Stimulated activated naive CD8-positive, alpha-beta T cell treated with anti-CD3 and anti-CD28 coated beads, Interleukin-15, Interleukin-2, amounts not matched to agents 100 ng/mL and 50 ng/mL, for 24 hours (primary cell): ENCODE data around the gene RIMS1.

Experiments
- H3K27ac Mint-ChIP-seq: one replicate; pipeline ENCODE4 v1.8.0; 2021; ENCODE audit warnings: mild to moderate bottlenecking, mixed read lengths
- H3K27me3 Mint-ChIP-seq: one replicate; pipeline ENCODE4 v1.8.0; 2021; ENCODE audit warnings: mixed read lengths
- H3K36me3 Mint-ChIP-seq: one replicate; pipeline ENCODE4 v1.8.0; 2021; ENCODE audit warnings: low read depth, mixed read lengths
- H3K4me1 Mint-ChIP-seq: one replicate; pipeline ENCODE4 v1.8.0; 2021; ENCODE audit warnings: low read depth, mixed read lengths
- H3K4me3 Mint-ChIP-seq: one replicate; pipeline ENCODE4 v1.8.0; 2021; ENCODE audit warnings: mild to moderate bottlenecking, mixed read lengths
- H3K9me3 Mint-ChIP-seq: one replicate; pipeline ENCODE4 v1.8.0; 2021; ENCODE audit warnings: mixed read lengths

Gene RIMS1

DNA sequence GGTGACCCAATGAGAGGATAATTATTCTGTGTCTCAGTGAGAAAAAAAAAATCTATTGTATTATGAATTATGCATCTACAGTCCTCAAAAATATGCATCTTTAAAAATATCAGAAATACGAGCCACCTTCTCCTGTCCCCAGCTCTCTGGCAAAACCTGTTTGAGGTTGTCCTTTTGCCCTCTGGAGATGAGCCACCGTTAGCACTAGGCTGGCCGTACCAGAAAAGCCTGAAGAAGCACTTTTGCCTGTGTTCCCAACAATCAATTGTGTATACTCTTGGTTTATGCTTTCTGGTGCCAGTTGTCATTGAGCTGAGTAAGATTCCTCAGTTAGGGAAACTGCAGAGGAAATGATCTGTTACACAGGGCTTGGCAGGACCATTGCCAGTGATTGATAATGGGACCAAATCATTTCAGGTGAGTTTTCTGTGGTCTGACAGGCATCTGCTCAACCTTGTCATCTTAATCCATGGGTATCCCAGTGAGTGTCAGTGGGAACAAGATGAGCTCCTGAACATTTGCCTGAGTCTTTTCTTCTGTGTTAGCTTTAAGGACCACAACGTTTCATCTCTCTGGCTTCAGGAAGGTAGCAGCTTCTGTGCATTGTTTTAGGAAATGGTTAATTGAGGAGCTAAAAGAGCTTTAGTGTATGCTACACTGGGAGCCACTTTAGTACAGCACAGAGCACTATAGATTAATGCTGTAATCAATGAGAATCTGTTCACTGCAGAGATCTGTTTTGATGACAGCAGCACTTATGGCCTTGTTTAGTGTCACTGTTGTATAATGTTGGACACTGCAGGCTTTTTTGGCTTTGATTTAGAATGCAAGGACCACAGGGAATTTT is 330.1 kb downstream of the RIMS1 start:
- no peaks in the 10 kb centered on the region for H3K27me3 Mint-ChIP-seq
- H3K9me3 Mint-ChIP-seq: no peaks in the 10 kb centered on the region
- H3K27ac Mint-ChIP-seq: no peak overlapping the region
- no peaks in the 10 kb centered on the region for H3K36me3 Mint-ChIP-seq
- no peak overlapping the region for H3K4me3 Mint-ChIP-seq
- no peaks in the 10 kb centered on the region for H3K4me1 Mint-ChIP-seq

DNA sequence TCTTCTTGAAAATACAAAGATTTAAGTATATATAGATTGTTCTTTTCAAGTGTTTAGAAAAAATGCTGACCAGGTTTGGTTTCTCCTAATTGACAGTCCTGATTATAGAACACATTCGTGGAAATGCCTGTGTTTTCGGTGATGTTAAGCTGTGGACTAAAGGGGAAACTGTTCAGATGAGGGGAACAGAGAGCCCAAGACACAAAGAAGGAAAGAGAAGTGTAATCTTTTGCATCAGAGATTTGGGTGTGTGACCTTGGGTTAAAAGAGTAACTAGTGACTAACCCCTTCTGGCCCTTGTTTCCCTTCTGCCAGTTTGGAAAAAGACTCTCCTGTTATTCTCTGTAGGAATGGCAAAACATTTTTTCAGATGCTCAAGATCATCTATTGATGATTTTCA is 331.3 kb downstream of the RIMS1 start:
- no peak overlapping the region for H3K4me3 Mint-ChIP-seq
- H3K4me1 Mint-ChIP-seq: no peaks in the 10 kb centered on the region
- H3K36me3 Mint-ChIP-seq: no peaks in the 10 kb centered on the region
- H3K27ac Mint-ChIP-seq: no peak overlapping the region
- no peaks in the 10 kb centered on the region for H3K27me3 Mint-ChIP-seq
- H3K9me3 Mint-ChIP-seq: no peaks in the 10 kb centered on the region

DNA sequence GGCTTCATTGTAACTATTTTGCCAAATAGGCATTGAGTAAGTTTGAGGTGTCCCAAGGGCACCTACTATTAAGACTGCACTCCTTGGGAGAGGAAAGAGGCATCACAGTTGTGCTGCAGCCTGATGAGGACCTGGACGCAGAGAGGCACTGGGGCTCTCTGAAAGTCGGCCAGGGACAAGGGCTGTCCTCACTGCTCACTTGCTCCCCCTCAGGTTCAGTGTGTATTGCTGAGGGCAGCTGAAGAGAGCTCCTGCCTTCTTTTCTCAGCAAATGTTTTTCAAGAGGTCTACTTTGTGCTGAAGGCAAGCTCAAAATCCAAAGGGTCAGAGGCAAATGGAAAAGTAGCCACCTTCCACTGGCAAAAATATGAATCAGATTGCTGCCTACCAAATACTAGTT is 331.8 kb downstream of the RIMS1 start:
- no peaks in the 10 kb centered on the region for H3K27me3 Mint-ChIP-seq
- no peak overlapping the region for H3K27ac Mint-ChIP-seq
- H3K9me3 Mint-ChIP-seq: no peaks in the 10 kb centered on the region
- no peaks in the 10 kb centered on the region for H3K4me1 Mint-ChIP-seq
- H3K36me3 Mint-ChIP-seq: no peaks in the 10 kb centered on the region
- no peak overlapping the region for H3K4me3 Mint-ChIP-seq

DNA sequence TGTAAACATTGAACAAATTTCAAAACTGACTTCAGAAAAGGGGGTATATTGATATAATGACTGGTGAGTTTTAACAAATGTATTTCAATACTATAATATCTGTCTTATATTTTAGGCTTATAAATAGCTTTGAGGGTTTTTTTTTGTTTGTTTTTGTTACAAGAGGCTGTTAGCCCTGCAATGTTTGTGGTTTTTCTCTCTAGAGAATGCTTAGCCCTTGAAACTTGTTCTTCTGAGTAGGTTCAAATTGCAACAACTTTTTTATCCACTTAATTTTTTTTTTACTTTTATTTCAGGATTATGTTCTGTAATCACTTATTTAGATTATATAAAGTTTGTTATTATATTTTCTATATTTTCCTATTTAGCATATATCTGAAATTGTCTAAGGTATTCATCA is 333.2 kb downstream of the RIMS1 start:
- H3K4me1 Mint-ChIP-seq: no peaks in the 10 kb centered on the region
- H3K27ac Mint-ChIP-seq: no peak overlapping the region
- no peak overlapping the region for H3K4me3 Mint-ChIP-seq
- no peaks in the 10 kb centered on the region for H3K36me3 Mint-ChIP-seq
- H3K9me3 Mint-ChIP-seq: no peaks in the 10 kb centered on the region
- no peaks in the 10 kb centered on the region for H3K27me3 Mint-ChIP-seq

DNA sequence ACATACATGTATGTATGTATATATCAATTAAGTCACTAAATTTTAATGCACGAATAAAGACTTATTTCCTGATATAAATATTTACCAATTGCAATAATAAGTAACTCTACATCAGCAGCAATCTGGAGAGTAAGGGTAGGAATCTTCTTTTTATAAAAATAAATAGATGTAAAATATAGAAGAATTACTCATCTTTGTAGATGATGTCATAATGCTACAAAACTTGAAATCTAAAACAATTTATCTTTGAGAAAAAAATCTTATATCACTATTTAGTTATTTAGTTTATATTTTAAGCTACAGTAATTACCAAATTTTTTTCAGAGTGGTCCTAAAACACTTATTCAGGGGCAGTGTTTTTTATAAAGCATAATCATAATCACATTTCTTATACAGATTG is 351.7 kb downstream of the RIMS1 start:
- no peaks in the 10 kb centered on the region for H3K36me3 Mint-ChIP-seq
- no peak overlapping the region for H3K4me3 Mint-ChIP-seq
- H3K27ac Mint-ChIP-seq: no peak overlapping the region
- no peaks in the 10 kb centered on the region for H3K9me3 Mint-ChIP-seq
- no peaks in the 10 kb centered on the region for H3K27me3 Mint-ChIP-seq
- no peaks in the 10 kb centered on the region for H3K4me1 Mint-ChIP-seq

DNA sequence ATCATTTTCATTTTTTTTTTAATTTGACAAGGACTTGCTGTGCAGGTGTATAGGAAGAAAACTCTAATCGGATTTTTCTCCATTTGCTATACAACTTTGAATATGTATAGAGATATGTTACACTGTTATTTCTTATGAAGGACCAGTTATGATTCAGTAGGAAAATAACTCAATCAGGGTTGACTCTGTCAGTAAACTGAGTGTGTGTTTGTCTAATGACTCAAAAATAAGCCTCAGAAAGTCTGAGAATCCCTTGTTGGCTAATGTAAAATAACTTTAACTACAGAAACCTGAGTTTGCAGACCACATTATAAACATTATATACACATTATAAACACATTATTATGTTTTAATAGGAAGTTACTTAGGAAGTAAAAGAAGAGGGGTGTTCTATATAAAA is 352.6 kb downstream of the RIMS1 start:
- Mint-ChIP-seq H3K27ac (no peak overlapping the region), H3K9me3 (no peaks in the 10 kb centered on the region), H3K27me3 (no peaks in the 10 kb centered on the region), H3K36me3 (no peaks in the 10 kb centered on the region), H3K4me3 (no peak overlapping the region), H3K4me1 (no peaks in the 10 kb centered on the region)

DNA sequence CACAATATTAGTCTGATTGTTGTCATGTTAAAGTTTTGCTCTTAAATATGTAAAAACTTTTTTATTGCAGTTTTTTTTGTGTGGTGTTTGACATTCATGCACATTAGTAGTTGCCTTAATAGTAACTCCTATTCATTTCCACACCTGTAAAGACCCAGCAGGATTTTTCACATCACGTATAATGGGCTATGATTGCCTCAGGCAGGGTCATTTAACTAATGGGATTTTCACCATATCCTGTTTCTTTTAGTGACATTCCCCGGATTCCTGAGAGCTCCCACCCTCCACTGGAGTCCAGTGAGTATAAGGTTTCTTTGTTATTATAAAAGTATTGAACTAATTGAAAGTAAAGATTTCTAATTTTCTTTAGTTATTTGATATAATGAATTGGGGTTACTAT is 359.2 kb downstream of the RIMS1 start:
- Mint-ChIP-seq H3K27ac (no peak overlapping the region), H3K36me3 (no peaks in the 10 kb centered on the region), H3K9me3 (no peaks in the 10 kb centered on the region), H3K4me1 (no peaks in the 10 kb centered on the region), H3K4me3 (no peak overlapping the region), H3K27me3 (no peaks in the 10 kb centered on the region)

DNA sequence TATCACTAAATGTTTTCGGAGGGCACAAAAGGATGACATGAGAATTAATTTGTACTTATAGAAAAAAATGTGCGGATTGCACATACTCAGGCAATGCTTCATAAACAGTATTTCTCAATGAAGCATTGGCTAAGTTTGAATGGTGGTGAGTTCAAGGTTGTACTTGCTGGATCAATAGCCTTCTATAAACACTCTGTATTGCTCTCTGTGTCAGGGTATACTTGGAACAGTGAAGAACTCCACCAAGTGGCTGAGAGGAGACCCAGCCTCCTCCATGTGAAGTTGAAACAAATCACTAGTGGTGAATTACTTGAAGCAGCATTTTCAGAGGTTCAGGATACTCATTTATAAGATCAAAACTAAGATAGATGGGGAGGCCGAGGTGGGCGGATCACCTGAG is 360.6 kb downstream of the RIMS1 start:
- no peaks in the 10 kb centered on the region for H3K36me3 Mint-ChIP-seq
- no peaks in the 10 kb centered on the region for H3K9me3 Mint-ChIP-seq
- no peaks in the 10 kb centered on the region for H3K27me3 Mint-ChIP-seq
- no peak overlapping the region for H3K27ac Mint-ChIP-seq
- no peak overlapping the region for H3K4me3 Mint-ChIP-seq
- H3K4me1 Mint-ChIP-seq: no peaks in the 10 kb centered on the region

DNA sequence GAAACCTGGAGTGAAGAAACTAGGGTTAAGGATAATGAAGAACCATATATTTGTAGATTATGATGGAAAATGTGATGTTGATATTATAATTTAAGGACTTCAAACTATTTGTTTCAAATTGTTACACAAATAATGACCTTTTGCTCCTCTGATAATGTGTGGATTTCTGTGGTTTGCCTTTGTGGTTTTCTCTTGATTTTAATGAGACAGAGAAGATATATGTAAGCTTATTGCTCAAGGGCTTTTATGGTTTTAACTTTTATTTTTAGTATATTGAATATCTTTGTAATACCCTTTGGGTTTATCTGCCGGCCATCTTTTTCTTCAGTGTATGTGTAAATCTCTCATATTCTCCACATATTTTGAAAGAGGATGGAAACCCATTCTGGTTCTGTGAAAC is 362.3 kb downstream of the RIMS1 start:
- H3K36me3 Mint-ChIP-seq: no peaks in the 10 kb centered on the region
- H3K4me3 Mint-ChIP-seq: no peak overlapping the region
- H3K27me3 Mint-ChIP-seq: no peaks in the 10 kb centered on the region
- no peaks in the 10 kb centered on the region for H3K9me3 Mint-ChIP-seq
- H3K27ac Mint-ChIP-seq: no peak overlapping the region
- no peaks in the 10 kb centered on the region for H3K4me1 Mint-ChIP-seq

DNA sequence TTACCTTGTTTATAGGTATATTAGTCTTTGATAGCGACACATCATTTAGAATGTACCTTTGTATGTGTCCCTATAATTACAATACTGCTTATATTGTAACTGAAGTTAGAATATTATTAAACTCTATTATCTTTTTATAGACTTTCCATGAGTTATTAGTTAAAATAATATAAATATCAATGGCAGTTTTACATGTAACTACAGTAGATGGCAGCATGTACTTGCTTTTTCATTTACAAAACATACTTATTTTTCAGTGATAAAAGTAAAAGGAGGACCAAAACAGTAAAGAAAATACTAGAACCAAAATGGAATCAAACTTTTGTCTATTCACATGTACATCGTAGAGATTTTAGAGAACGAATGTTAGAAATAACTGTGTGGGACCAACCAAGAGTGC is 364.3 kb downstream of the RIMS1 start:
- no peaks in the 10 kb centered on the region for H3K27me3 Mint-ChIP-seq
- no peak overlapping the region for H3K27ac Mint-ChIP-seq
- H3K4me1 Mint-ChIP-seq: no peaks in the 10 kb centered on the region
- no peaks in the 10 kb centered on the region for H3K9me3 Mint-ChIP-seq
- no peak overlapping the region for H3K4me3 Mint-ChIP-seq
- H3K36me3 Mint-ChIP-seq: no peaks in the 10 kb centered on the region

DNA sequence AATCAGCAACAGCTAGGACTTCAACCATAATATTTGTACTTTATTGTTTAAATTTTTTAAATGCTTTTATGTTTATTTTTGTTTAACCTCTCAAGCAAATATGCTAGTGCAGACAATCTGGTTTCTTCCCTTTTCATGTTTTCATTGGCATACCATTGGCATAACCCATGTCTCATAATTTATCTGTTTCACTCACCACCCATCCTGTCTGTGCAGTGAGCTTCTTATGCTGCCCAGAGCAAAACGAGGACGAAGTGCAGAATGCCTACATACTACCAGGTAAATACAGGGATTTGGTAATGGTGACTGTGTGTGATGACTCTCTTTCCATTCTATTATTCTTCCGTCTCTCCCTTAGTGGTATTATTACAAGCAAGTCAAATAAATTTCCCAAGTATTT is 374.1 kb downstream of the RIMS1 start:
- H3K4me1 Mint-ChIP-seq: no peaks in the 10 kb centered on the region
- H3K4me3 Mint-ChIP-seq: no peak overlapping the region

DNA sequence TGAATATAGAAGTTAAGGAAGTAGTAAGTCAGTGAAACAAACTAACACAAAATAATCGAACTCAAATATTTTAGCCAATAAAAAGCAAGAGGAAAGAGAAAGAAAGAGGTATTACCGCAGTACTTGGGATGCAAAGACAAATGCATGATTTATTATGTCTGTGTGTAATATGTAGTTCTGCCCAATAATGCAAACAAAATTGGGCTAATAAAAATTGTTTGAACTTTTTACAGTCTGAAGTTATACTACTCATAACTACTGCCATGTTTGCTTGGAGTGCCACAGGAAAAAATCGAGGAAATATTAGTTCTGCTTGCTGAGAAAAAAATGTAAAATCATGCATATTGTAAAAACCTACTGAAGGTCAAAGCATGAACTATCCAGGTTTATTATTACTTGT is 375.2 kb downstream of the RIMS1 start:
- H3K4me1 Mint-ChIP-seq: no peaks in the 10 kb centered on the region
- no peak overlapping the region for H3K27ac Mint-ChIP-seq
- no peaks in the 10 kb centered on the region for H3K9me3 Mint-ChIP-seq
- no peaks in the 10 kb centered on the region for H3K36me3 Mint-ChIP-seq
- no peaks in the 10 kb centered on the region for H3K27me3 Mint-ChIP-seq
- no peak overlapping the region for H3K4me3 Mint-ChIP-seq

More for the DNA sequence above, 374.1 kb downstream of the RIMS1 start:
- no peaks in the 10 kb centered on the region for H3K36me3 Mint-ChIP-seq
- no peak overlapping the region for H3K27ac Mint-ChIP-seq
- H3K27me3 Mint-ChIP-seq: no peaks in the 10 kb centered on the region
- H3K9me3 Mint-ChIP-seq: no peaks in the 10 kb centered on the region

DNA sequence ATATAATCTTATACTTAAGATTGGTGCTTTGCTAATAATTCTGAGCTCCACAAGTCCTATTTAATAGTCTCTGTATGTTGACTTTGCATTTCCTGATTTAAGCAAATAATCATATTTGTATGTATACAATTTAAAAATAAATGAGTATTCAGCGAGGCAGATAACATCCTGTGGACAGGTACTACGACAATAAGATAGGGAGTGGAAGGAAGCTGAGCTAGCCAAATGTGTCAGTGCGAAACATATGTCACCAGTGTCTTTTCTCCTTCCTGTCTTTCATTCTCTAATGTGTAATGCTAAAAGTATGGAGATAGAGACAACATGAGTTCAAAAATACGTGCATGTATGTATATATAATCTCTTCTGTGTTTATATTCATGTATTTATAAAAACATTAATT is 375.9 kb downstream of the RIMS1 start:
- H3K27ac Mint-ChIP-seq: no peak overlapping the region
- no peaks in the 10 kb centered on the region for H3K9me3 Mint-ChIP-seq
- H3K4me3 Mint-ChIP-seq: no peak overlapping the region
- H3K36me3 Mint-ChIP-seq: no peaks in the 10 kb centered on the region
- no peaks in the 10 kb centered on the region for H3K4me1 Mint-ChIP-seq
- no peaks in the 10 kb centered on the region for H3K27me3 Mint-ChIP-seq

DNA sequence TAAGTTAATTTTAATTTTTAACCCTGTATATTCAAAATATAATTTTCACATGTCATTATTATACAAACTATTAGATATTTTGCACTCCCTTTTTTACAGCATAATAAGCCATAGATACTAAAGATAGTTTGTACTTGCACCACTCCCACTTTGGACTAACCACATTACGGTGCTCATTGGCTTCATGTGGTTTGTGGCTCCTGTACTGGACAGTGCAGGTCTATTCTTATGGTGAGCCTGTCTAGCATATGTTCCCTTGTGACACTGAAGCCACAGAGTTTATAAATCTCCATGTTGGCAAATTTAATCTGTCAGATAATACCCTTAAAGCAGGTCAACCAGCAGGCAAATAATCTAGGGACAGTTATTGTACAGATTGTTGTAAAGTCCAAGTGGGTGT is 381.1 kb downstream of the RIMS1 start:
- Mint-ChIP-seq H3K4me1 (no peaks in the 10 kb centered on the region), H3K27me3 (no peaks in the 10 kb centered on the region), H3K36me3 (no peaks in the 10 kb centered on the region)

DNA sequence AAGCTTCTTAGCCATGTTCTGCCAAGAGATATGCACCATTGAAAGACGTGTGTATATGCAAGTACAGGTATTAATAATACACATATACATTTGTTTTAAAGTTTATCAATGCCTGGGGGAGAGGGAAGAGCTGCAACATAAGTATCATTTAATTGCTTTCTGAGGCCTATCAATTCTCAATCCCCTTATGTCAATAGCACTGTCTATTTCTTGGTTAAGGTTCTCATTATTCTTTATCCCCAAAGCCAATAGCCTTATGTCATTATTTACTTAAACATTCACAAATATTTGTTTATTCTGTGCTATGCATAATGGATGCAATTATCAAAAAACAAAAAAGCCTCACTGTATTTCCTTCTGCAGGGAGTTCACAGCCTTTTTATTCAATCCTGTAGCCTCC is 385.2 kb downstream of the RIMS1 start:
- Mint-ChIP-seq H3K27me3 (no peaks in the 10 kb centered on the region), H3K27ac (no peak overlapping the region), H3K9me3 (no peaks in the 10 kb centered on the region), H3K4me1 (no peaks in the 10 kb centered on the region), H3K4me3 (no peak overlapping the region), H3K36me3 (no peaks in the 10 kb centered on the region)

More for the DNA sequence above, 381.1 kb downstream of the RIMS1 start:
- Mint-ChIP-seq H3K27ac (no peak overlapping the region), H3K9me3 (no peaks in the 10 kb centered on the region), H3K4me3 (no peak overlapping the region)

DNA sequence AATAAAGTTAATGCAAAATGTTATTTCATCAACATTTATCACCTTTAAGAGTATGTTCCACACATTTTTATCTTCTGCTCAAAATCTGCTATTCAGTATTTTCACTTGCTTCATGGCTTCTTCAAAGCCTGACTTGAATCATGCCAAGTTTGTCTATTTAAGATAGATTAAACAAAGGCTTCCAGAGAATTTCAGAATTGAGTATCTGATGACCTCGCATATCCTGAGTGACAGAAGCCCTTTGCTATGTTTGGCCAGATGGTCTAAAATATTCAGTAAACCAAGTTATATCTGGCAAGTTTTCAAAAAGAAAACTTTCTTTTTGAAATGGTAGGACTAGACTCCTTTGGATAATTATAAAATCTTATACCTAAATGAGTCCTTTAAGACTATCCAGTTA is 386.6 kb downstream of the RIMS1 start:
- Mint-ChIP-seq H3K36me3 (no peaks in the 10 kb centered on the region), H3K4me1 (no peaks in the 10 kb centered on the region), H3K27ac (no peak overlapping the region), H3K27me3 (no peaks in the 10 kb centered on the region), H3K9me3 (no peaks in the 10 kb centered on the region), H3K4me3 (no peak overlapping the region)
